Stimulated activated CD4-positive, alpha-beta T cell treated with anti-CD3 and anti-CD28 coated beads, Interleukin-4, amount 100 ng/mL, for 4 hours (primary cell): ENCODE data around the gene PCSK6.
"Not testable (repeated sequence)": the region's sequence is repeated elsewhere in the genome, so short reads cannot be mapped to it uniquely, and the experiment has no call there.

ENCODE experiments used
- DNase-seq, 2 experiments: peaks; one replicate each; pipeline ENCODE4 v3.0.0-alpha.2; 2020

PCSK6 gene

GRCh38 chr15:101428758-101429157 lies 60.7 kb downstream of the PCSK6 start:
- no peak for DNase-seq

- DNase-seq: no peak
Measured at GRCh38 chr15:101427606-101428487, 61.7 kb downstream of the PCSK6 start.

DNA sequence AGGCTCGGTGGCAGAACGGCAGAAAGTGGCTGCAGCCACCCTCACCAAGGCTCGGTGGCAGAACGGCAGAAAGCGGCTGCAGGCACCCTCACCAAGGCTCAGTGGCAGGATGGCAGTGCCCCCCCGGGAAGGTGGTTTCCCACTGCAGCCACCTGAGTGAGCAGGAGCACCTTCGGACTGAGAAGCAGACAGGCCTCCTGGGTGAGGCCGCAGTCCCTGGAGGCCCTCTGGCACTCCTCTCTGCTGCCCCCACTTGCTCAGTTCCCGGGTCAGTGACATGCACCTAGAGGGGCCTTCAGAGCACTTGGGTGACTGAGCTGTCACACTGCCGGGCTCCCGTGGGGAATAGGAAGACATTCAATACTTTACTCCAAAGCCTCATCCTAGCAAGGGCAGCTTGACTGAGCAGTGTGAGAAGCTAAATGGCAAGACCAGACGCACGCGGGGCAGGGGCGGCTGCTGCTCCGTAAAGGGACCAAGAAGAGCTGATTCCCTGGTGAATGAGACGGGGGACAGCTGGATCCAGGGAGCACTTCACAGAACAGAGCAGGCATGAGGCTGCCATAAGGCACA lies 62.7 kb downstream of the PCSK6 start:
- no peak for DNase-seq

DNA sequence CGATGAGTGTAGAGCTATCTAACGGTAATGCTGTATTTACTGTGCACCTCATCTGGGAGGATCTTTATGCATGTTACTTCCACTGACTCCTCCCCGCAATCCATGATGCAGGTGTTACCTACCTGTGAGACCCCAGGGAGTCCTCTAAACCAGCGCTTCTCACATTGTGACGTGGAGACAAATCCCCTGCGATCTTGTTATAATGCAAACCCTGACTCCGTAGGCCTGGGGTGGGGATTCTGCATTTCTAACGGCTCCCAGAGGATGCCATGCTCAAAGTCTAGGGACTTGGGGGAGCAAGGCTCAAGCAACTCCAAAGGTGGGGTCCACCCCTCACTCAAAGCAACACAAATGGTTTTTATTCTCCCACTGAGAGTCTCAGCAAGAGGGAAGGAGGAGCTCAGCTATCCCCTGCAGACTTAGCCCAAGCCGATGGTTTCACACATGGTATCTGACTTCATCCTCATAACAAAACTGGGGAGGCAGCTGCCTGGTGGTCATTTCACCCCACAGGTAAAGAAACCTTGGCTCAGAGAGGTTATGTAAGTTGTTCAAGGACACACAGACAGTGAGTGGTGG lies 63.6 kb downstream of the PCSK6 start:
- DNase-seq: no peak

DNA sequence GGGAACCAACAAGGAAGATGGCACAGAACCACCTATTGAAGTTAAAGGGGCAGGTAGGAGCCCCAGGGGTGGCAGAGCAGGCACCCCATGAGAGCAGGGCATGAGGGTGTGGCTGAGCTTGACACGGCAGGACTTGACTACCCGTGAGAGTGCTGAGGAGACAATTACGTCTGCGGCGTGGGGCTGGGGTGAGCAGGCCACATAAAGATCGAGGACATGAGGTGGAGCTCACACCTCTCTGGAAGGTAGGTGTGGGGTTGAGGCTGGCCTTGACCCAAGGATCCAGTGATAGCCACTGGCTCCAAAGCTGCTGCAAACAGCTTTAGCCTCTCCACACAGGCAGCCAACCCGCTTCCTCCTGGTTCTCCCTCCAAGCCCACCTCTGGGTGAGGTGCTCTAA lies 64.5 kb downstream of the PCSK6 start:
- no peak for DNase-seq

GRCh38 chr15:101420232-101420631 lies 69.3 kb downstream of the PCSK6 start:
- no peak for DNase-seq

DNA sequence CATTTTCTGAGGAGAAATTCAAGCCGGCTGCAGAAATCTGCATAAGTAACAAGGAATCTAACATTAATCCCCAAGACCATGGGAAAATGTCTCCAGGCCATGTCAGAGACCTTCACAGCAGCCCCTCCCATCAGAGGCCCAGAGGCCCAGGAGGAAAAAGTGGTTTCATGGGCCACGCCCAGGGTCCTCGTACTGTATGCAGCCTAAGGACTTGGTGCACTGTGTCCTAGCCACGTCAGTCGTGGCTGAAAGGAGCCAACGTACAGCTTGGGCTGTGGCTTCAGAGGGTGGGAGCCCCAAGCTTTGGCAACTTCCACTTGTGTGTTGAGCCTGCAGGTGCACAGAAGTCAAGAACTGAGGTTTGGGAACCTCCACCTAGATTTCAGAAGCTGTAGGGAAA lies 73.0 kb downstream of the PCSK6 start:
- not testable (repeated sequence) for DNase-seq

- DNase-seq: no peak
Measured at GRCh38 chr15:101413239-101413638, 76.3 kb downstream of the PCSK6 start.

GRCh38 chr15:101411581-101411980 lies 77.9 kb downstream of the PCSK6 start:
- DNase-seq: no peak

DNA sequence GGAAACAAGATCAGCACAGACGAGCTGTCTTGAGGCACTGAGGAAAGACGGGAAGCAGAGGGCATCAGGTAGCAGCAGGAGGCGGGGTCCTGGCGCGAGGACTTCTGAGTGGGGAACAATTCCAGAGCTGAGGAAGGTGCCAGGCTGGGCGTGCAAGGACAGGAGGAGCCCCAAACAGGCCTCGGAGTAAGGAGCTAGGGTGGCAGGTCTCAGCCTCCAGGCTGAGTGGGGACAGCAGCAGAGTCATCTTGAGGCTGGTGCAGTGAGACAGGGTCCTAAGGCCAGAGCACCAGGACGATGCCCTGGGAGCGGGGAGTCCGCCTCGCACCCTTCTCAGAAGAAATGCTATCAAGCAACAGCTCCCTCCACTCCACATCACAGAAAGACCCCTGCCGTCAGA lies 78.4 kb downstream of the PCSK6 start:
- no peak for DNase-seq

GRCh38 chr15:101410612-101411011 lies 78.9 kb downstream of the PCSK6 start:
- no peak for DNase-seq

DNA sequence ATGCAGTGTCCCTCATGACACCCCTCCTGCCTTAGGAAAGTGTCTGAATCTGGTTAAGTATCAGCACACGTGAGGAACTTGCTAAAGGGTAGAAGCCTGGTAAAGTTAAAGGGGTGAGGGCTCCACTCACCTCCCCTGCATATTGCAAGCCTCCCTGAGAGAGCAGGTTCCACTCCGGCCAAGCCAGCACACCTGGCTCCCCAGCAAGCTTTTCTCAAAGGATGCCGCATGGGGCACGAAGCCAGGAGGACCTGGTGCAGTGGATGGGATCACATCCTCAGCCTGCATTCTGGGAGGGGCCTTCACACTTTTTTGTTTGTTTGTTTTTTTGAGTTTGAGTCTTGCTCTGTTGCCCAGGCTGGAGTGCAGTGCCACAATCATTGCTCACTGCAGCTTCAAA lies 79.9 kb downstream of the PCSK6 start:
- no peak for DNase-seq

DNA sequence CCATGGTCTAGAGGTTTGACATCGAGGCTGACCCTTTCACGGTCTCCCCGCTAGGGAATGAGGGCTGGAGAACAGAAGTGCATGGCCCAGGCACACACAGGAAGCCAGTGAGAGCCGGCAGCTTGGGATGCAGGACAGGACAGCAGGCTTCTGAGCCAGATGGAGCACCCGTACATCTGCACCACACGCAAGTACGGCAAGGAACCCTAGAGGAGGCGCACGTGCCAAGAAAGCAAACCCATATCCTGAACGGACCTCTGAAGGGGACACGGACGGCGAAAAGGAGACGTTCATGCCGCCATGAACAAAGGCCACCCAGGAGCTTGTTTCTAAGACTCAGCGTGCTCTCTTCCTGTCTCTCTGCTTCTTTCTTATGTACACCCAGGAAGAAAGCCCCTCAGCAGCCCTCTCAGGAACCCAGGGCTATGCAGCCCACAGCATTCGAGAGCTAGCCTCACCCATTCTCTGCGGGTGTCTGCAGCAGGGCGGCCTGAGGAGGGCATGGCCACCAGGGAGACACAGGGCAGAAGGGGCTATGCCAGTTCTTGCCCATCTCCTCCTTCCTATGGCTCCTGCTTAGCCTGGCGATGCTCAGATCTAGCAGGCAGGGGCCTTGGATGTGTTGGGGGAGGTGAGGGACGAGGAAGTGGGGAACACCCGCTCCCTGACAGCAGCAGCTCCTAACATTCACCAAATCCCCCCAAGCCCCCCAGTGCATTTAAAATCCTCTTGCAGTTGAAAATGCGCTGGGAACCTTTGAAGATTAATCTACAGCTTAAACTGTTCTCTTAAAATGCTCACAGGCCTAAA lies 81.3 kb downstream of the PCSK6 start:
- no peak for DNase-seq

GRCh38 chr15:101407439-101407838 lies 82.1 kb downstream of the PCSK6 start:
- no peak for DNase-seq

- no peak for DNase-seq
Measured at GRCh38 chr15:101406526-101407195, 82.8 kb downstream of the PCSK6 start.

DNA sequence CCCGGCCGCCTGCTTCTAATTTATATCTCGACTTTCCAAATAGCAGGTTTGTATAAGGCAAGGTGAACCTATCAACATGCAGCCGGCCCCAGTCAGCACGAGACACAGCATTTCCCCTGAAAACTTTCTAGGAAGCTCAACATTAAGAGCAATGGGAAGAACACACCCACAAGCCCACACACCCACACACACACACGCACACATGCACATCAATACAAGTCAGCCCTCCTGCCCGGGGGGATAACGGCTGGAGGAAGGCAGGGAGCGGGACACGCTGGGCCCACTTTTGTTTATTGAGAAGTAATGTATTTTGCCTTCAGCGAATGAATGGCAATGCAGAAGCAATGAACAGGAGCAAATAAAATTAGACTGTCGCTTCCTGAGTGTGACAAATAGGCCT lies 83.5 kb downstream of the PCSK6 start:
- no peak for DNase-seq

DNA sequence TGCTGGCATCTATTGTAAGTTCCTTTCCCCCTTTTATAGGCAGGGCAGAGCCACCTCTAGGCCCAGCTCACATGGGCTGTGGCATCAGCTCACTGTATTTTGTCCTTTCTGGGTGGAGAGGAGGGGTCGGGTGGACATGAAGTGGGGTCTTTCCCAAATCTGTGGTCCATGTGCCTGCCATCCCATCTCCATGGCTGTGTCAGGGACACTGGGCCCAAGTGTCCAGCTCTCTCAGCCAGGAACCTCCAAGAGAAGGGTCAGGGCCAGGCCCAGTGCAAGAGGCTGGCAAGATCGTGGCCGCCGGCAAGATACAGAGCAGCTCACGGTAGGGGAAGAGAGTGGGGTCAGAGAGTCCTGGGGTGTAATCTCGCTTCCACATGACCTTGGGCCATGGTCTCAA lies 85.3 kb downstream of the PCSK6 start:
- no peak for DNase-seq

GRCh38 chr15:101402883-101403282 lies 86.6 kb downstream of the PCSK6 start:
- DNase-seq: not testable (repeated sequence)

- DNase-seq: no peak
Measured at GRCh38 chr15:101401286-101401685, 88.2 kb downstream of the PCSK6 start.

- DNase-seq: no peak
Measured at GRCh38 chr15:101399431-101399830, 90.1 kb downstream of the PCSK6 start.

GRCh38 chr15:101398247-101398646 lies 91.3 kb downstream of the PCSK6 start:
- DNase-seq: no peak

DNA sequence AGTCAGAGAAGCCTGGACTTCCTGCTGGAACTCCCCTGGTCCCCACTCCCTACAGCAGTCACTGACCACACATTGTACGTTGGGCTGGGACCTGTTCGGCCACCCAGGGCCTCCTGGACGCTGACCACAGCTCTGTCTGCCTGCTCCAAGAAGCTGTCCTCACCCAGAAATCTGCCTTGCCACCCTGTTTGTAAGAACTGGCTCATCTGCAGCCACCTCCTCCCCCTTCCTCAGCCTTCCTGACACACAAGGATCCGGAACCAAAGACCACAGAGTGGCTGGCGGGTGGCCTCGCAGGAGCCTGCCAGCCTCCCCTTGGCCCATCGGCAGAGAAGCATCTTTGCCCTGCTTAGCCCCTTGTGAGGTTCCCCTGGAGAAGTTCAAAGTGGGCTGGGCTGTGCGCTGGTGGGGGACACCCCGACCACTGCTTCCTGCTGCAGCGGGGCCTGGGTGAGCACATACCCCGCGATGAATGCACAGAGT lies 91.9 kb downstream of the PCSK6 start:
- DNase-seq: no peak
